ENCODE measurements around the gene RNU6-1. TPM values are rescaled to one million over a fixed set of nuclear protein-coding genes. Genes with fewer than 3 reads are reported as not detected.

Gene RNU6-1
- total RNA-seq, 2 experiments from 2014 or later: not detected

GRCh38 chr15:67835297-67836133, 4.3 kb downstream of the RNU6-1 start:
- no peaks in the 10 kb centered on the region for H3K9me3 ChIP-seq (ENCODE audit: low read length)
- H2AFZ ChIP-seq (ENCODE audit: low read length): peak overlapping the region; percentile 86; the same call in 1 of the 2 replicates
- H3K4me1 ChIP-seq (ENCODE audit: insufficient read depth, low read length, poor library complexity, severe bottlenecking): peaks cover 64% of the 10 kb centered on the region
- H4K20me1 ChIP-seq (ENCODE audit: insufficient read depth, low read length): no peaks in the 10 kb centered on the region
- peak overlapping the region; percentile 63 for H3K4me2 ChIP-seq (ENCODE audit: low read length)
- H3K4me3 ChIP-seq (ENCODE audit: low read depth, low read length, poor library complexity, severe bottlenecking): peak overlapping the region; percentile 52
- POLR2A ChIA-PET: interaction anchor here (0.6 to 2.1 kb wide), 6 partner anchors 17 to 379 kb away, joined by 3 to 6 read pairs (median 3); no protein-coding TSS in a partner anchor
- TF ChIP-seq CTCF (conservative IDR thresholded peaks at IDR 0.05; ENCODE audit: low read length) (no peak), EZH2phosphoT487 (IDR thresholded peaks at IDR 0.05; ENCODE audit: borderline replicate concordance, low read depth, low read length) (no peak)
- CTCF ChIA-PET (ENCODE audit: unreplicated experiment): no interaction called here
- BruUV-seq (replicated peaks): no TSS peak
- intact Hi-C loops (cut with micrococcal nuclease; ENCODE audit: unreplicated experiment): loop anchor here (1.0 to 5.0 kb wide), 5 partner anchors 293 to 889 kb away; partner anchors contain the start of genes C15orf61 and MAP2K5
- DNase-seq (ENCODE audit: low spot score): no peak
- H3K36me3 ChIP-seq (ENCODE audit: insufficient read depth, low read length): no peaks in the 10 kb centered on the region
- H3K9me2 ChIP-seq (ENCODE audit: insufficient read depth, low read length): no peaks in the 10 kb centered on the region
- no peak overlapping the region for H3K27ac ChIP-seq (ENCODE audit: low read depth, low read length, poor library complexity, severe bottlenecking)
- no peaks in the 10 kb centered on the region for H3K79me2 ChIP-seq (ENCODE audit: insufficient read depth, low read depth, low read length)

GRCh38 chr15:67834581-67835296, 5.1 kb downstream of the RNU6-1 start:
- Histone ChIP-seq H3K9me2 (ENCODE audit: insufficient read depth, low read length) (no peaks in the 10 kb centered on the region), H2AFZ (ENCODE audit: low read length) (peak overlapping the region; percentile 86; the same call in 1 of the 2 replicates), H3K79me2 (ENCODE audit: insufficient read depth, low read depth, low read length) (no peaks in the 10 kb centered on the region), H4K20me1 (ENCODE audit: insufficient read depth, low read length) (no peaks in the 10 kb centered on the region), H3K36me3 (ENCODE audit: insufficient read depth, low read length) (no peaks in the 10 kb centered on the region), H3K4me3 (ENCODE audit: low read depth, low read length, poor library complexity, severe bottlenecking) (peak overlapping the region; percentile 52), H3K4me2 (ENCODE audit: low read length) (peak overlapping the region; percentile 63), H3K4me1 (ENCODE audit: insufficient read depth, low read length, poor library complexity, severe bottlenecking) (peaks cover 64% of the 10 kb centered on the region), H3K9me3 (ENCODE audit: low read length) (no peaks in the 10 kb centered on the region), H3K27ac (ENCODE audit: low read depth, low read length, poor library complexity, severe bottlenecking) (no peak overlapping the region)
- no TSS peak for BruUV-seq (replicated peaks)
- intact Hi-C loops (cut with micrococcal nuclease; ENCODE audit: unreplicated experiment): loop anchor here (2.0 to 5.0 kb wide), 3 partner anchors 292 to 332 kb away; partner anchors contain the start of genes C15orf61 and MAP2K5
- ChIA-PET CTCF (ENCODE audit: unreplicated experiment) (no interaction called here), POLR2A (interaction anchor here (0.6 to 0.8 kb wide), 2 partner anchors 93 to 378 kb away, joined by 3 read pairs; no protein-coding TSS in a partner anchor)
- no peak for DNase-seq (ENCODE audit: low spot score)
- no peak for TF ChIP-seq CTCF (conservative IDR thresholded peaks at IDR 0.05; ENCODE audit: low read length)
- TF ChIP-seq EZH2phosphoT487 (IDR thresholded peaks at IDR 0.05; ENCODE audit: borderline replicate concordance, low read depth, low read length): no peak
